ENCODE data around the gene NFE2L1. TPM values are rescaled to one million over a fixed set of nuclear protein-coding genes. Genes with fewer than 3 reads are reported as not detected.
A peak's percentile ranks its signal among the peaks of the same experiment; 100 is the strongest.
"Not testable (repeated sequence)": the region's sequence is repeated elsewhere in the genome, so short reads cannot be mapped to it uniquely, and the experiment has no call there.

Gene NFE2L1, protein sequence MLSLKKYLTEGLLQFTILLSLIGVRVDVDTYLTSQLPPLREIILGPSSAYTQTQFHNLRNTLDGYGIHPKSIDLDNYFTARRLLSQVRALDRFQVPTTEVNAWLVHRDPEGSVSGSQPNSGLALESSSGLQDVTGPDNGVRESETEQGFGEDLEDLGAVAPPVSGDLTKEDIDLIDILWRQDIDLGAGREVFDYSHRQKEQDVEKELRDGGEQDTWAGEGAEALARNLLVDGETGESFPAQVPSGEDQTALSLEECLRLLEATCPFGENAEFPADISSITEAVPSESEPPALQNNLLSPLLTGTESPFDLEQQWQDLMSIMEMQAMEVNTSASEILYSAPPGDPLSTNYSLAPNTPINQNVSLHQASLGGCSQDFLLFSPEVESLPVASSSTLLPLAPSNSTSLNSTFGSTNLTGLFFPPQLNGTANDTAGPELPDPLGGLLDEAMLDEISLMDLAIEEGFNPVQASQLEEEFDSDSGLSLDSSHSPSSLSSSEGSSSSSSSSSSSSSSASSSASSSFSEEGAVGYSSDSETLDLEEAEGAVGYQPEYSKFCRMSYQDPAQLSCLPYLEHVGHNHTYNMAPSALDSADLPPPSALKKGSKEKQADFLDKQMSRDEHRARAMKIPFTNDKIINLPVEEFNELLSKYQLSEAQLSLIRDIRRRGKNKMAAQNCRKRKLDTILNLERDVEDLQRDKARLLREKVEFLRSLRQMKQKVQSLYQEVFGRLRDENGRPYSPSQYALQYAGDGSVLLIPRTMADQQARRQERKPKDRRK
- 100 to 1,000 TPM in 1 of 2 donors, 10 to 100 TPM in 1; 87.8 to 244 TPM for total RNA-seq

- WGBS: under 1% methylated on average over 47 of the region's 47 CpGs
- intact Hi-C loops (cut with DNase I): no loop called here
- no peaks in the 10 kb centered on the region for H3K9me3 ChIP-seq
- H3K27ac ChIP-seq: peak within 1 kb of the TSS; percentile 95 to 98
- DNase-seq (ENCODE audit: low spot score): peak; percentile 100
- TF ChIP-seq, protein P1, sequence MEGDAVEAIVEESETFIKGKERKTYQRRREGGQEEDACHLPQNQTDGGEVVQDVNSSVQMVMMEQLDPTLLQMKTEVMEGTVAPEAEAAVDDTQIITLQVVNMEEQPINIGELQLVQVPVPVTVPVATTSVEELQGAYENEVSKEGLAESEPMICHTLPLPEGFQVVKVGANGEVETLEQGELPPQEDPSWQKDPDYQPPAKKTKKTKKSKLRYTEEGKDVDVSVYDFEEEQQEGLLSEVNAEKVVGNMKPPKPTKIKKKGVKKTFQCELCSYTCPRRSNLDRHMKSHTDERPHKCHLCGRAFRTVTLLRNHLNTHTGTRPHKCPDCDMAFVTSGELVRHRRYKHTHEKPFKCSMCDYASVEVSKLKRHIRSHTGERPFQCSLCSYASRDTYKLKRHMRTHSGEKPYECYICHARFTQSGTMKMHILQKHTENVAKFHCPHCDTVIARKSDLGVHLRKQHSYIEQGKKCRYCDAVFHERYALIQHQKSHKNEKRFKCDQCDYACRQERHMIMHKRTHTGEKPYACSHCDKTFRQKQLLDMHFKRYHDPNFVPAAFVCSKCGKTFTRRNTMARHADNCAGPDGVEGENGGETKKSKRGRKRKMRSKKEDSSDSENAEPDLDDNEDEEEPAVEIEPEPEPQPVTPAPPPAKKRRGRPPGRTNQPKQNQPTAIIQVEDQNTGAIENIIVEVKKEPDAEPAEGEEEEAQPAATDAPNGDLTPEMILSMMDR (IDR thresholded peaks at IDR 0.05): peak in 1 of 4 experiments; percentile 29
- peak; percentile 87 for TF ChIP-seq POLR2AphosphoS5 (IDR thresholded peaks at IDR 0.05)
- peak; percentile 56 for TF ChIP-seq POLR2A (IDR thresholded peaks at IDR 0.05)
- H3K27me3 ChIP-seq (replicated peaks; ENCODE audit: insufficient read depth): no peaks in the 10 kb centered on the region
- H3K4me1 ChIP-seq (replicated peaks): peaks cover 38% of the 10 kb centered on the region
- H3K4me3 ChIP-seq: peak within 1 kb of the TSS; percentile 77 to 92
- H3K36me3 ChIP-seq: no peaks in the 10 kb centered on the region
Measured at GRCh38 chr17:48047741-48048383, at the start of gene NFE2L1. NFE2L1 (plus strand) TSS chr17:48048359; CDS start chr17:48051119, 2,760 bp downstream.

DNA sequence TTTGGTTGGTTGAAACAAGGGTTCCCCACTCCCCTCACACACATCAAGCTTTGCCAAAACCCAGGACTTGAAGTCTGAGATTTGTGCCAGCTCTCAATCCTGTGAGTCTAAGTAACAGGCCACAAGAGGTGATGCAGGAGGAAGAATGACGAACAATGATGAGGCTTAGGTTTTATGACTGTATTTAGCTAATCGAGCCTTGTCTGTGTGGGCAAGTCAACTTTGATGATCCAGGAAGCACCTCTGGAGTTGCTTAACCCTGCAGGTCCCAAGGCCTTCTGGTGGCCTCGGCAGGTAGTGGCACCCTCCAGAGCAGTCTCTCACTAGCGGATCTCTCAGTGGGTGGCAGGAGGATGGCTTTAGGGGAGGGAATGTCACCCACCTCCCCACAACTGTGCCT, 48.6 kb upstream of the NFE2L1 start:
- no peaks in the 10 kb centered on the region for H3K27me3 ChIP-seq (replicated peaks; ENCODE audit: insufficient read depth)
- H3K36me3 ChIP-seq: no peaks in the 10 kb centered on the region
- 40% methylated on average over 4 of the region's 4 CpGs for WGBS
- H3K9me3 ChIP-seq: no peaks in the 10 kb centered on the region
- H3K27ac ChIP-seq: no peak overlapping the region
- no peak for TF ChIP-seq POLR2A (IDR thresholded peaks at IDR 0.05)
- no peak for TF ChIP-seq POLR2AphosphoS5 (IDR thresholded peaks at IDR 0.05)
- TF ChIP-seq, protein P1 (IDR thresholded peaks at IDR 0.05): no peak
- no peak overlapping the region for H3K4me3 ChIP-seq
- intact Hi-C loops (cut with DNase I): no loop called here
- no peaks in the 10 kb centered on the region for H3K4me1 ChIP-seq (replicated peaks)
- DNase-seq (ENCODE audit: low spot score): no peak

GRCh38 chr17:48001197-48001596, 47.0 kb upstream of the NFE2L1 start:
- Histone ChIP-seq H3K27ac (no peak overlapping the region), H3K36me3 (no peaks in the 10 kb centered on the region)

DNA sequence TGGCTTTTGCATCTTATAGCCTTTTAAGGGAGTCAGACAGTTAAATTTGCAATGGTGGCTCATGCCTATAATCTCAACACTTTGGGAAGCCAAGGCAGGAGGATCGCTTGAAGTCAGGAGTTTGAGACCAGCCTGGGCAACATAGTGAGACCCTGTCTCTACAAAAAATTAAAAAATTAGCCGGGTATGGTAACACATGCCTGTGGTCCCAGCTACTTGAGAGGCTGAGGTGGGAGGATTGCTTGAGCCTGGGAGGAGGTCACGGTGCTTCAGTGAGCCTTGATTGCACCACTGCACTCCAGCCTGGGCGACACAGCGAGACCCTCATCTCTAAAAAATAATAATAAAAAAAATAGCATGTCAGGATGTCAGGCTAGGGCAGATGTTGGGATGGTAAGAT, 46.5 kb upstream of the NFE2L1 start:
- intact Hi-C loops (cut with DNase I); DNase-seq (ENCODE audit: low spot score); H3K4me1 ChIP-seq (replicated peaks); H3K4me3 ChIP-seq; H3K9me3 ChIP-seq; H3K27me3 ChIP-seq (replicated peaks; ENCODE audit: insufficient read depth); H3K27ac ChIP-seq; H3K36me3 ChIP-seq: not testable (repeated sequence)
- WGBS: 95% methylated on average over 5 of the region's 5 CpGs

More at GRCh38 chr17:48001197-48001596, 47.0 kb upstream of the NFE2L1 start:
- H3K27me3 ChIP-seq (replicated peaks; ENCODE audit: insufficient read depth): no peaks in the 10 kb centered on the region
- intact Hi-C loops (cut with DNase I): no loop called here
- H3K9me3 ChIP-seq: no peaks in the 10 kb centered on the region
- H3K4me3 ChIP-seq: no peak overlapping the region
- DNase-seq (ENCODE audit: low spot score): no peak
- TF ChIP-seq, protein P1 (IDR thresholded peaks at IDR 0.05): no peak
- TF ChIP-seq POLR2A (IDR thresholded peaks at IDR 0.05): no peak
- TF ChIP-seq POLR2AphosphoS5 (IDR thresholded peaks at IDR 0.05): no peak
- no peaks in the 10 kb centered on the region for H3K4me1 ChIP-seq (replicated peaks)
- WGBS: 85% methylated on average over 1 of the region's 1 CpG

GRCh38 chr17:48002266-48002915, 45.8 kb upstream of the NFE2L1 start:
- no peaks in the 10 kb centered on the region for H3K36me3 ChIP-seq
- no peak overlapping the region for H3K4me3 ChIP-seq
- 55% methylated on average over 4 of the region's 4 CpGs for WGBS
- no peaks in the 10 kb centered on the region for H3K27me3 ChIP-seq (replicated peaks; ENCODE audit: insufficient read depth)
- TF ChIP-seq, protein P1 (IDR thresholded peaks at IDR 0.05): no peak
- TF ChIP-seq POLR2AphosphoS5 (IDR thresholded peaks at IDR 0.05): peak; percentile 36
- no peak for DNase-seq (ENCODE audit: low spot score)
- peak overlapping the region in 1 of 2 donors; percentile 8 for H3K27ac ChIP-seq
- intact Hi-C loops (cut with DNase I): no loop called here
- no peaks in the 10 kb centered on the region for H3K4me1 ChIP-seq (replicated peaks)
- H3K9me3 ChIP-seq: no peaks in the 10 kb centered on the region

All from prostate gland (tissue), 2 donors.